ENCODE data around the gene POLD1.
"Not testable (repeated sequence)": the region's sequence is repeated elsewhere in the genome, so short reads cannot be mapped to it uniquely, and the experiment has no call there.

POLD1 gene

DNA sequence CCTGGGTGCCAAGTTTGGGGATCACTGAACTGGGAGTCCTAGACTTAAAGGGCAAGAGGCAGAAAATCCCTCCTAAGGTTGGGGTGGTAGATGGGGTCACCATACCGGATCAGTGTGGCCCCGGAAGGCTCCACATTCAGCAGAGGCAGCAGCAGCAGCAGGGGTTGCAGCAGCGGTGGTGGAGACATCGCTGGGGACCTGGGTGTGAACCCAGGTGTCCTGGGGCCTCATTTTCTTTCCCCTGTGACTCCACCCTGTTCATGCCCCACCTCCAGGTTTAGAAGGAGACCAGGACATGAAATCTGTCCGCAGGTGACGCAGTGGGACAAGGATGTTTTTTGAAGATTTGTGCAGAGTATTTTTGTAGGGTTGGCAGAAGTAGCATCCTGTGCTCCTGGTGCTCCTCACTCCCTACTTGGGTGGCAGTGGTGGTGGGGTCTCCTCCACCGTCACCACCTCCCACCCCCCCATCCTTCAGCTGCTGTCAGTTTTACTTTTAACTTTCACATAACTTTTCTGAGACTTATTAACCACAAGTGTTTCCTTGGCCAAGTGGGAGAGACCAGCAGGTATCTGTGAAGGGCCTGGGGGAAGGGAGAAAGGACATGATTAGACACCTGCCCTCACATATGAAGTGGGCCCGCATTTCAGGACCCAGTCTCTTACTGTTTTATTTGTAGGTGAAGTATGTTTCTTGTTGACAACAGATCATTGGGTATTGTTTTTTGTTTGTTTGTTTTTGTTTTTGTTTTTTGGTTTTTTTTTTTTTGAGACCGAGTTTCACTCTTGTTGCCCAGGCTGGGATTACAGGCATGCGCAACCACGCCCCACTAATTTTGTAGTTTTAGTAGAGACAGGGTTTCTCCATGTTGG, 18.5 kb upstream of the POLD1 start, which contains the start of gene NAPSA:
TSS of gene NAPSA (minus strand) at position 206 of the 873 bp plus-strand sequence. CDS start at position 188, 18 bp downstream.
- DNase-seq (ENCODE audit: low spot score) = no peak

GRCh38 chr19:50368649-50369570, 15.2 kb upstream of the POLD1 start:
- peak; percentile 72 for DNase-seq (ENCODE audit: low spot score)

DNA sequence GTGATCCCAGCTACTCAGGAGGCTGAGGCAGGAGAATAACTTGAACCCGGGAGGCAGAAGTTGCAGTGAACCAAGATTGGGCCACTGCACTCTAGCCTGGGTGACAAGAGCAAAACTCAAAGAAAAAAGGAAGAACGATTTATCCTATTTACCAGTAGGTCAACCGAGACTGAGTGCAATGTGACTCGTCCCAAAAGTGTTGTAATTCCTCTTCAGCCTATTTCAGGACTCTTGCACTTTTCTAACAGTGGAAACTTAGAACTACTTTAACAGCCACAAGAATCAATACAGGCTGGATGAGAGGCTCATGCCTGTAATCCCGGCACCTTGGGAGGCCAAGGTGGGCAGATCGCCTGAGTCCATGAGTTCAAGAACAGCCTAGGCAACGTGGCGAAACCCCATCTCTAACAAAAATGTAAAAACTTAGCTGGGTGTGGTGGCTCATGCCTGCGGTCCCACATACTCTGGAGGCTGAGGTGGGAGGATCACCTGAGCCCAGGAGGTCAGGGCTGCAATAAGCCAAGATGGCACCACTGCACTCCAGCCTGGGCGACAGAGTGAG, 12.2 kb upstream of the POLD1 start:
- no peak for DNase-seq (ENCODE audit: low spot score)

- peak; percentile 96 for DNase-seq (ENCODE audit: low spot score)
Observed at GRCh38 chr19:50376166-50377050, 7.7 kb upstream of the POLD1 start, which contains the start of gene NR1H2. Gene NR1H2, plus strand, starts transcription at chr19:50376457. Its CDS starts 1,149 bp downstream, at chr19:50377606.

- peak; percentile 8 for DNase-seq (ENCODE audit: low spot score)
Observed at GRCh38 chr19:50377051-50377461, 7.1 kb upstream of the POLD1 start.

GRCh38 chr19:50377517-50377916, 6.6 kb upstream of the POLD1 start:
- no peak for DNase-seq (ENCODE audit: low spot score)

- DNase-seq (ENCODE audit: low spot score) = no peak
Observed at GRCh38 chr19:50378169-50378862, 5.8 kb upstream of the POLD1 start.

DNA sequence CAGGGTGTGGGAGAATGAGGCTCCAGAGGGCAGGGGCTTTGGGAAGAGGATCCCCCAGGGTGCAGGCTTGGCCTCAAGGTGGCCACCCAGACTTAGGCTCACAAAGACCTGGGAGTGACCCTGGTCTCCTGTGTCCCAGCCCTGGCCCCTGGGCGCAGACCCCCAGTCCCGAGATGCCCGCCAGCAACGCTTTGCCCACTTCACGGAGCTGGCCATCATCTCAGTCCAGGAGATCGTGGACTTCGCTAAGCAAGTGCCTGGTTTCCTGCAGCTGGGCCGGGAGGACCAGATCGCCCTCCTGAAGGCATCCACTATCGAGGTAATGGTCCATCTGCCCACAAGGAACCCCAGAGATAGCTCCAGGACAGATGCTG, 5.3 kb upstream of the POLD1 start:
- DNase-seq (ENCODE audit: low spot score) = no peak

DNA sequence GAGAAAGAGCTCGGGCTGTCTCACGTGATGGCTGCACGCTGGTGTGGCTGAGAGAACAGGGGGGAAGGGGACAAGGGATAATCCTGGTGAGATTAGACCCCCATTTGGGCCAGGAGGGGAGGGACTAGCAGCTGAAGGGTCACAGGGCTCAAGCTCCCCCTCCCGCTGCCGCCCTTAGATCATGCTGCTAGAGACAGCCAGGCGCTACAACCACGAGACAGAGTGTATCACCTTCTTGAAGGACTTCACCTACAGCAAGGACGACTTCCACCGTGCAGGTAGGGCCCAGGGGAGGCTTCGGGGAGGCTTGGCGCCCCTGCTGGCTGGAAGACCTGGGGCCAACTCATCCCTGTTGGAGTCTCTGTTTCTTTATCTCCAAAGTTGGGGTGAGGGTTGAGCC, 4.5 kb upstream of the POLD1 start:
- DNase-seq (ENCODE audit: low spot score) = no peak

DNA sequence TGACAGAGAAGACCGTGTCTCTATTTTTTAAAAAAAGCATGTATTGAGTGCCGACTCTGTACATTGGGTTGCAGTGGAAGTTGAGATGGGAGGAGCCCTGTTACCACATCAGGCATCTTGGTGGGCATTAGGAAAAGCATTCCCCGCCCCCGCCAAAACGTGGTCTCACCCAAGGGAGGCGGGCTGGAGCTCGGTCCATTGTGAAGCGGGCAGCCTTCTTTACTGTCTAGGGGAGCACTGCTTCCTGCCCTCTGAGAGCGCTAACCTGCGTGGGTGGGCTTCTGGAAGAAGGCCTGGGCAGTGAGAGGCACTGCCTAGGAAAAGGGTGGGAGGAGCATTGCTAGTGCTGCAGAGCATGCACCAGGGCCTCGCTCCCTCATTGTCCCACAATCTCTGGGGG, 4.0 kb upstream of the POLD1 start:
- DNase-seq (ENCODE audit: low spot score) = no peak

DNA sequence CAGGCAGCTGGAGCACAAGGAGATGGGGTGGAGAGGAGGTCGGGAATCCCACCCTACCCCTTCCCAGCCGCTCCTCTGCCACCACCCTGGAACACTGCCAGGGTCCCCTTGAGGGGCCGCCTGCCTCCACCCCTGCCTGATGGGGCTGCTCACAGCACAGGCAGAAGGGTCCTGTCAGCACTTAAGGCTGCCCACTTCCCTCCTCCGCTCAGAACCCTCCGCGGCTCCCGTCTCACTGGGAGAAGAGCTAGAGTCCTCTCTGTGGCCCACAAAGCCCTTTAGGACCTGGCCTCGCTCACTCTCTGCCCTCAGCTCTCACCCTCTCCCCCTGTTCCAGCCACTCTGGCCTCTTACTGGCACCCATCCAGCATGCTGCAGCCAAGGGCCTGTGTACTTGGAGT, 3.4 kb upstream of the POLD1 start:
- DNase-seq (ENCODE audit: low spot score) = no peak

- DNase-seq (ENCODE audit: low spot score) = no peak
Observed at GRCh38 chr19:50381881-50382729, 2.0 kb upstream of the POLD1 start.

DNA sequence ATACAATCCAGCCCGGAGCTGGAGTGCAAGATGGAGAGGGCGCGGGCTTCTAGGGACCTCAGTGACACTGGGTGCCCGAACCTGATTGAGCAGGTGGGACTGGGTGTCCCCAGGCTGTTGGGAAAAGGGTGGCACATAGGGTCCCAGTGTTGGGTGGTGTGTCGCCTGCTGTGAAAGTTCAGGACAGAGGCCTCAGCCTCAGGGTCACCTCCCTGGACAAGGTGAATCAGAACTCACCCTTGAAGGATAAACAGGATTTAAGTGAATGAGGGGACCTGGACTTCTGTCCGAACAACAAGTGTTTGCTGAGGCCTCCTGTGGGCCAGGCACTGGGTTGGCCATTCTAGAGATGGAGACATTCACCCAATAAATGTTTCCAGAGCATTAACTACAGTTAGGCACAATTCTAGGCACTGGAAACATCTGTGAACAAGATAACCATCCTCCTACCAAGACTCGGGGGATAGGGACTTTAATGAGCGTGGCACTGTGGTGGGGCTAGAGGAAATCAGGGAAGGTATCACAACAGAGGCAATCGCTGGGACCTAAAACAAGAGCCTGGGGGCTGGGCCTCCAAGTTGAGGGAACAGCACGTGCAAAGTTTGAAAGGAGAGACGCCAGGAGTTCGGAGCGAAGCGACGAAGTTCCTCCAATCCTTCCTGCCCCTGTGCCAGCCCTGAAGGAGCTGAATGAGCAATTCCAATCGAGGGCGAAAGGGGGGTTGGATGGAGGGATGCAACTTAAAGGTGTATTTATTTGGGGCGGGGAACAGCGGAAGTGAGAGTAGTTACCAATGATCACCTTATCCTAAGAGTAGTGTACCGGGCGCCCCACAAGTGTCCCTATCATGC, 921 bp upstream of the POLD1 start:
- no peak for DNase-seq (ENCODE audit: low spot score)

- no peak for DNase-seq (ENCODE audit: low spot score)
Observed at GRCh38 chr19:50384685-50385535, 763 bp downstream of the POLD1 start.

DNA sequence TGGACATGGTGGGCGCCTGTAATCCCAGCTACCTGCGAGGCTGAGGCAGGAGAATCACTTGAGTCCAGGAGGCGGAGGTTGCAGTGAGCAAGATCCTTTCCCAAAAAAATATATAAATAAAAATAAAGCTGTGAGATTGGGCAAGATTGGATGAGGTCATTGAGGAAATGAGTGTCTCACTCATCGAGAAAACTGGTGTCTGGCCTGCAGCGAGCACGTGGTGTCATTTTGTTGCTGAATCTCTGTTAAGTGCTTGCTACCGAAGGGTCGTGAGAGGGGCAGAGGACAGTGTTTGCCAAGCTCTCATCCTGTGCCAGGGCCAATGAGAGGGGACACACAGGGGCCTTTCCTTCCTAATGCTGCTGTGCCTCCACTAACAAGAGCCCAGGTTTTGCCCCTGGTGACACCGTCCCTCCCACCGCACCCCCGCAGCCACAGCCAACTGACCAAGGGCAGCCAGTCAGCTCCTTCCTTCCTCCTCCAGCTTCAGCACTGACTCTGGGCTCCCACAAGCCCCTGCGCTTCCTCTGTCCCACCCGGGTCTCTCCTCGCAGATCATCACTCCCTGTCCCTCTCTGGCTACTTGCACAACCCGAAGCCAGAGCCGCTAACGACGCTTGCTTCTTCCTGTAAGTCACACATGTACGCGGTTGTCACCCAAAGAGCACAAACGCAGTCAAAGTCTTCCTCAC, 3.2 kb downstream of the POLD1 start:
- peak; percentile 38 for DNase-seq (ENCODE audit: low spot score)

DNA sequence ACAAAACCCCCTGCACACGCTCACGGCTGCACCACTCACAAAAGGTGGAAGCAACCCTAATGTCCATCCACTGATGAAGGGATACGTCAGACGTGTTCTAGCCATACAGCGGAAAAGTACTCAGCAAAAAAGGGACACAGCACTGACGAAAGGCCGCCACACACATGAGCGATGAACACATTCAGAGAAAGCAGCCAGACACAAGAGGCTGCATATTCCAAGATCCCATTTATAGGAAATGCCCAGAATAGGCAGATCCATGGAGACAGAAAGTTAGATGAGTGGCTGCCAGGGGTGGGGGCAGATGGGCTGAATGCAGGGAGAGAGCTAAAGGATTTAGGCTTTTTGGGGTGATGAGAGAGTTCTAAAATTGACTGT, 3.7 kb downstream of the POLD1 start:
- no peak for DNase-seq (ENCODE audit: low spot score)

DNA sequence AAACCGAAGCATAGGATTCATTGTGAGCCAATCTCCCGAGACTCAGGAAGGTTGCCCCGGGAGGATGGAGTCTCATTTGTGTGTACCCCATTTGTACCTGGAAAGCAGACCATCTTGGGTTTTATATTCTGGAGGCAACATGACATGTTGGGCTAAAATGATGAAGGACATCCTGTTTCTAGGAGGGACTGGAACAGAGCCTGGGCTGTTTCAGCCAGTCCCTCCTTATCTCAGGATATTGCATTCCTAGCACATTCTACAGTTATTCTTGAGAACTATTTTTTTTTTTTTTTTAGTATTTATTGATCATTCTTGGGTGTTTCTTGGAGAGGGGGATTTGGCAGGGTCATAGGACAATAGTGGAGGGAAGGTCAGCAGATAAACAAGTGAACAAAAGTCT, 6.1 kb downstream of the POLD1 start:
- not testable (repeated sequence) for DNase-seq (ENCODE audit: low spot score)

Measured in kidney capillary endothelial cell (primary cell).